ENCODE measurements around the gene MPI.

MPI gene

DNA sequence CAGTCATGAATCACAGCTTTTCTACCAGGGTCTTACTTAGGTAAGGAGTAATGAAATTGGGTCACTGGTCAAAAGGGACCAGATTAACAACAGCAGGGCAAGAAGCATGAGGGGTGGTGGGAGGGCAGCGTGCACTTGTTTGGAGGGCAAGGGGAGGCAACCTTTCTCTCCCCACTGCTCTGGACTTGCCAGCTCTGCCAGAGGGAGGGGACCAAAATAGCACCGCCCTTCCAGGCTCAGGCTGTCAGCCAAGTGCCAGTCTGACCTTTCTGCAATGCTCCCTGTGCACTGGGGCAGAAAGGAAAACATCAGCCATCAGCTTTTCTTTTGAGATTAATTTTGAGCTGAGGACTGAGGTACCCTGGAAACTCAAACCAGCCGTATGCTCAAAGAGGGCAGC, 42.4 kb upstream of the MPI start:
- H3K4me3 ChIP-seq (ENCODE audit: low read depth, low read length) = no peak overlapping the region
- H3K9me3 ChIP-seq (ENCODE audit: severe bottlenecking) = no peaks in the 10 kb centered on the region
- TF ChIP-seq, protein P1, sequence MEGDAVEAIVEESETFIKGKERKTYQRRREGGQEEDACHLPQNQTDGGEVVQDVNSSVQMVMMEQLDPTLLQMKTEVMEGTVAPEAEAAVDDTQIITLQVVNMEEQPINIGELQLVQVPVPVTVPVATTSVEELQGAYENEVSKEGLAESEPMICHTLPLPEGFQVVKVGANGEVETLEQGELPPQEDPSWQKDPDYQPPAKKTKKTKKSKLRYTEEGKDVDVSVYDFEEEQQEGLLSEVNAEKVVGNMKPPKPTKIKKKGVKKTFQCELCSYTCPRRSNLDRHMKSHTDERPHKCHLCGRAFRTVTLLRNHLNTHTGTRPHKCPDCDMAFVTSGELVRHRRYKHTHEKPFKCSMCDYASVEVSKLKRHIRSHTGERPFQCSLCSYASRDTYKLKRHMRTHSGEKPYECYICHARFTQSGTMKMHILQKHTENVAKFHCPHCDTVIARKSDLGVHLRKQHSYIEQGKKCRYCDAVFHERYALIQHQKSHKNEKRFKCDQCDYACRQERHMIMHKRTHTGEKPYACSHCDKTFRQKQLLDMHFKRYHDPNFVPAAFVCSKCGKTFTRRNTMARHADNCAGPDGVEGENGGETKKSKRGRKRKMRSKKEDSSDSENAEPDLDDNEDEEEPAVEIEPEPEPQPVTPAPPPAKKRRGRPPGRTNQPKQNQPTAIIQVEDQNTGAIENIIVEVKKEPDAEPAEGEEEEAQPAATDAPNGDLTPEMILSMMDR (IDR thresholded peaks at IDR 0.05; ENCODE audit: low read depth, low read length) = no peak
- no peak overlapping the region; the same call in 1 of the 2 replicates for H3K27ac ChIP-seq
- peak; percentile 25 for DNase-seq
- peaks cover 67% of the 10 kb centered on the region for H3K36me3 ChIP-seq
- no peaks in the 10 kb centered on the region for H3K27me3 ChIP-seq (ENCODE audit: insufficient read depth, low read depth, severe bottlenecking)

DNA sequence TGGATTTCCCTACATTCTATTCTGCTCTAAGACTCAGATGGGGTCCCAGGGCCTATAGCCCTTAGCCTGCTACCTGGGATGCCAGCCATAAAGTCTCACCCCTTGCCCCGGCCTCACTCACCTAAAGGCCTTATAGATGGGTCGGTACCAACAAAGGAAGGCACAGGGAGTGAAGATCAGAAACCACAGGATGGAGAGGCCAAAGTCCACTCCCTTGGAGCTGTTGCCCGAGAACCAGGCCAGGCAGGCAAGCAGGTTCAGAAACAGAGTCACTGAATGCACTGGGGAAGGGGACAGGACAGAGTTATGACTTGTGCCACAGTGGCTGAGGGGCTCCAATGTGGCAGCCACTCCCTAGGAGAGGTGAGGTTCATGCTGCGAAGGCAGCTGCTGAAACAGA, 39.4 kb upstream of the MPI start:
- H3K9me3 ChIP-seq (ENCODE audit: severe bottlenecking) = no peaks in the 10 kb centered on the region

DNA sequence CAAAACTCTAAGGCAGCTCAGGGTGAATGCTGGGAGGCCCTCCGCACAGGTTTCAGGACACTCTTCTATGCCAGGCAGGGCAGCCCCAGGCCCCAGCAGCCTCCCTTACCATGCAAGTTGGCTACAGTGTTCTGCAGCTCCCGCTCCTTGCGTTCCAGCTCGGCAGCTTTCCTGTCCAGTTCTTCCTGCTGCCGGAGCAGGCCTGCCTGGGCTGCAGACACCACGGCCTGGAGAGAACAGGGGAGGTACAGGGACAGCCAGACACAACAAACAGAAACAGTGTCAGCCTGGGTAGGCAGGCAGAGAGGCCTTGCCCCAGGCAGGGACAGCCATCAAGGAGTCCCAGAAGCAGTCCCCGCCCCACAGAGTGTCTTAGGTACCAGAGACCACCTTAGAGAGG, 37.9 kb upstream of the MPI start:
- Histone ChIP-seq H3K4me3 (ENCODE audit: low read depth, low read length) (no peak overlapping the region), H3K27me3 (ENCODE audit: insufficient read depth, low read depth, severe bottlenecking) (no peaks in the 10 kb centered on the region), H3K27ac (no peak overlapping the region), H3K9me3 (ENCODE audit: severe bottlenecking) (no peaks in the 10 kb centered on the region), H3K36me3 (peaks cover 68% of the 10 kb centered on the region)
- DNase-seq = no peak
- TF ChIP-seq, protein P1 (IDR thresholded peaks at IDR 0.05; ENCODE audit: low read depth, low read length) = no peak

More for the DNA sequence above, 39.4 kb upstream of the MPI start:
- Histone ChIP-seq H3K4me3 (ENCODE audit: low read depth, low read length) (no peak overlapping the region), H3K27ac (no peak overlapping the region), H3K27me3 (ENCODE audit: insufficient read depth, low read depth, severe bottlenecking) (no peaks in the 10 kb centered on the region), H3K36me3 (peaks cover 79% of the 10 kb centered on the region)
- TF ChIP-seq, protein P1 (IDR thresholded peaks at IDR 0.05; ENCODE audit: low read depth, low read length) = no peak
- DNase-seq = no peak

DNA sequence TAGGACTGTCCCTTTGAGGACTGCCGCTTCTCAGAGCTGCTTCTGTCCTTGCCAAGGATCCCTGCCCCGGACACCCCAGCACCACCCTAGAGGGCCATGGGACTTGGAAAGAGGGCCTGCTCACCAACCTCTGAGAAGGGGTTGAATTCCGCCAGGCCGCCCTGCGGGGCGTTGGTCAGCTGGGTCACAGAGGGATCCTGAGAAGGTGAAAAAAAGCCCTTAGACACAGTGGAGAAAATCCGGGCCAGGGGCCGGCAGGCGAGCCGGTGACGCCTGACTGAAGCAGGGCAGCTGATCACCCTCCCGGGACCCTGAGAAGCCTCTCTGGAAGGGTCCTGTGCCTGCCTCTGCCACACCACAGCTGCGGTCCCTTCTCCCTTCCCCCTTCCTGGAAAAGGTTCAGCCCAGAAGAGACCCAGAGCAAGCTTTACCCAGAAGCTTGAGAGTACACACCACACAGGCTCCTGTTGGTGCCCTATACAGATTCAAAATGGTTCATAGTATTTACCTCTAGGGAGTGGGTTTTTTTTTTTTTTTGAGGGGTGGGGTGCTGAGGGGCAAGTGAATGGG, 35.3 kb upstream of the MPI start:
- no peak overlapping the region for H3K27ac ChIP-seq
- no peak overlapping the region for H3K4me3 ChIP-seq (ENCODE audit: low read depth, low read length)
- TF ChIP-seq, protein P1 (IDR thresholded peaks at IDR 0.05; ENCODE audit: low read depth, low read length) = no peak
- no peak for DNase-seq
- H3K27me3 ChIP-seq (ENCODE audit: insufficient read depth, low read depth, severe bottlenecking) = no peaks in the 10 kb centered on the region
- no peaks in the 10 kb centered on the region for H3K9me3 ChIP-seq (ENCODE audit: severe bottlenecking)
- H3K36me3 ChIP-seq = peaks cover 45% of the 10 kb centered on the region

DNA sequence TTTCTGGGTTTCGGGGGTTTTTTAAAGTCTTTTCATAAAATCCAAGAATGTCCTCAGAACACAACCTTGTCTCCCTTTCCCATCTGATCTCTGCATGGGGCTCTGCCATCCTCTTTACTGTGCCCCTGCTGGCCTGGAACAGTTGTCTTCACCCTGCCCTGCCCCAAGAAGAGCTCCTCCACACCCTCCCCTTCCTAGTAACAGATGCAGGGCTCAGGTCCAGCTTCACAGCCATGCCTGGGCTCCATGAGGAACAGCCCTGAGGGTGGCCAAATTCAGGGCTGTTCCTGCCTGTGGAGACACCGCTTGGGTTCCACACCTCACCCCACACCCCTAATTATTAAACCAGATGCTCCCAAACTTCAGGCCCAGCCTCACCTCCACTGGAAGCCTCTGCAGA, 34.0 kb upstream of the MPI start:
- Histone ChIP-seq H3K4me3 (ENCODE audit: low read depth, low read length) (no peak overlapping the region), H3K36me3 (peaks cover 32% of the 10 kb centered on the region), H3K9me3 (ENCODE audit: severe bottlenecking) (no peaks in the 10 kb centered on the region), H3K27me3 (ENCODE audit: insufficient read depth, low read depth, severe bottlenecking) (no peaks in the 10 kb centered on the region), H3K27ac (no peak overlapping the region)
- DNase-seq = no peak
- TF ChIP-seq, protein P1 (IDR thresholded peaks at IDR 0.05; ENCODE audit: low read depth, low read length) = no peak

DNA sequence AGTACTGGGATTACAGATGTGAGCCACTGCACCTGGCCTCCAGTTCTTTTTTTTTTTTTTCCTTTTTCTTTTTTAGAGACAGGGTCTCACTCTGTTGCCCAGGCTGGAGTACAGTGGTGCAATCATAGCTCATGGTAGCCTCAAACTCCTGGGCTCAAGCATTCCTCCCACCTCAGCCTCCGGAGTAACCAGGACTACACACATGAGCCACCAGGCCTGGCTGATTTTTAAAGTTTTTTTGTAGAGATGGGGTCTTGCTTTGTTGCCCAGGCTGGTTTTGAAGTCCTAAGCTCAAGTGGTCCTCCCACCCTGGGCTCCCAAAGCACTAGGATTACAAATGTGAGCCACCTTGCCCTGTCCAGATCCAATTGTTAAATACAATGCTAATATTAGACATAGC, 33.3 kb upstream of the MPI start:
- H3K27me3 ChIP-seq (ENCODE audit: insufficient read depth, low read depth, severe bottlenecking) = no peaks in the 10 kb centered on the region
- TF ChIP-seq, protein P1 (IDR thresholded peaks at IDR 0.05; ENCODE audit: low read depth, low read length) = no peak
- no peak overlapping the region for H3K27ac ChIP-seq
- H3K9me3 ChIP-seq (ENCODE audit: severe bottlenecking) = no peaks in the 10 kb centered on the region
- H3K4me3 ChIP-seq (ENCODE audit: low read depth, low read length) = no peak overlapping the region
- no peak for DNase-seq
- H3K36me3 ChIP-seq = peaks cover 29% of the 10 kb centered on the region
